Stimulated activated CD8-positive, alpha-beta memory T cell treated with anti-CD3 and anti-CD28 coated beads, Interleukin-7, amount 100 ng/mL, for 48 hours (primary cell): ENCODE measurements around the gene PLP2.

ENCODE experiments used
- DNase-seq, 2 donors: peaks; one replicate each; pipeline ENCODE4 v3.0.0-alpha.2; 2020; ENCODE audit warnings: low read depth in 1 of 2; ENCODE audit errors: extremely low read depth in 1 of 2

The PLP2 gene

DNA sequence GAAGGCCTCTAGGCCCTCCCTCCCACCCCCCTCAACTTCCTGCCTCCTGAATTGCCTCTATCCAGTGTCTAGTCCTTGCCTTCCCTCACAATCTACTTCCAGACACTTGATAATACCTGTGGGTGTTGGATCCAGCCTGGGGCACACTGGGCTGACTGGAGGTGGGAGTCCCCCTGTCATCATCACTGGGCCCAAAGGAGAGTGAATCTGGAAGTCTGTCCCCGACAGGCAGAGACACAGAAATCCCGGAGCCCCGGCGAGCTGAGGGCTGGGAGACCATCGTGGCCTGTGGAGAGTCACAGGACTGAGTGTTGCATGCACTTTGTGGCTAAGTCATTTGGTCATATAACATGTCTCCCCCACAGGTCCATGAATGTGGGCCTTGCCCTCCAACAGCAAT lies 36.7 kb downstream of the PLP2 start:
- DNase-seq = no peak

DNA sequence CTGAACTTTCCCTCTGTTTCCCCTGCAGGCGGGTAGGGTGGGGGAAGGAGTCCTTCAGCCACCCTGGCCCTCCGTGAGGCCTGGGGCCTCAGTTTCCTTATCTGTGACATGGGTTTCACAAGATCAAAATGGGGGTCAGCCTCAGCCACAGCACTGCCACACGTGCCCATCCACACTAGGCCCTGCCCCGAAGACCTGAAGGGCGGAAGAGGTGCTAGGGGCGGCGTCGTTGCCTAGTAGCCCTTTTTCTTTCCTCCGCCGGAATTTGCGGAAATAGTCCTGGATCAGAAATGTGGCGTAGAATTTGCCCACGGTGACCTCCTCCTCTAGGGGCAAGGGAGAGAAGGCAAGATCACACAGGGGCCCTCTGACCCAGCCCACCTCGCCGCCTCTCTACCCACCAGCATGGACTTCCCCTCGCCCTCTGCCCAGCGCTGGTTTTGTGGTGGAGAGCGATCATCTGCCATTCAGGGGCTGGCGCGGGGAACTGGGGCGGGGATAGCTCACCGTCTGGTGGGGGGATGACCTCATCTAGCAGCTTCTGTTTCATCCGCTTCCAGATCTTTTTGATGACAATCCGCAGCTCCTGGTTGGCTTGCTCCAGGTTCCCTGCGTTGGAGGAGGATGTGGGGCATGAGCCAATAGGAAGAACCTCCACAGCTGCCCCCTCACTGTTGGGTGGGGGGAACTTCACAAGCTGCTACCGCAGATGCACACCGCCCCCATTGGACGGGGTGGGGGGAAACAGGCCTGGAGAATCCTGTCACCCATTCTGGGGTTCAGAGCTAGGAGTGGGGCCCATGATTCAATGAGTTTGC lies 37.9 kb downstream of the PLP2 start:
- DNase-seq = no peak

DNA sequence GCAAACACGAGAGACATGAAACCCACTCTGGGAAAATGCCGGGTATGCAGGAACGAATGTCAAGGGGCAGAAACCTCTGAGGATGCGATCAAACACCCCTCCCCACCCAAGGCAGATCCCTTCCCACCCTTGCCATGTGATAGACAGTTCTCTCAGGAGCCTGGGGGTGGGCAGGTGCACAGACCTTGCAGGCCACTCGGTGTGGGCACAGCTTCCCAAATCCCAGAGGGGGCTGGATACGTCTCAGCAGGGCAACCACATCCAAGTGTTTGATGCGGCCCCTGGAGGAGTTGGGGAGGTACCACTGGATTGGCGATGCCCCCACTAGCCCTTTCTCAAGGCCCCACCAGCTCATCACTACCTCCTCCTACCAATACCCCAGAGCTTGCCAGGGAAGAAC lies 38.7 kb downstream of the PLP2 start:
- no peak for DNase-seq

DNA sequence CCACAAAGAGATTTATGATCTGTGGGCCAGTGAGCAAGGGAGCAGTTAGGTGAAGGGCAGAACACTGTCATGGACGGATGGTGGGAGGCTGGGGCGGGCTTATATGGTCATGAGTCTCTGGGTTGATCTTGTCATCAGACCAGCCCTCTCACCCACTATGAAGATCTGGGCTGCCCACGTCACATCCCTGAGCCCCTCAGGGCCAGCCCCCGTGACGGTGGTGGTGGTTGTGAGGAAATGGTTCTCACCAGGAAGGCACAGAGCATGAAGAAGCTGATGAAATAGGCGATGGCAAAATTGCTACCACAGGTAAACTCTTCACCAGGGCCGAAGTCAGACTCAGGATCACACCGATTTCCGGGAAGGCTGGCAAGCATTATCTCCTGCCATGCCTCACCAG lies 39.4 kb downstream of the PLP2 start:
- no peak for DNase-seq

DNA sequence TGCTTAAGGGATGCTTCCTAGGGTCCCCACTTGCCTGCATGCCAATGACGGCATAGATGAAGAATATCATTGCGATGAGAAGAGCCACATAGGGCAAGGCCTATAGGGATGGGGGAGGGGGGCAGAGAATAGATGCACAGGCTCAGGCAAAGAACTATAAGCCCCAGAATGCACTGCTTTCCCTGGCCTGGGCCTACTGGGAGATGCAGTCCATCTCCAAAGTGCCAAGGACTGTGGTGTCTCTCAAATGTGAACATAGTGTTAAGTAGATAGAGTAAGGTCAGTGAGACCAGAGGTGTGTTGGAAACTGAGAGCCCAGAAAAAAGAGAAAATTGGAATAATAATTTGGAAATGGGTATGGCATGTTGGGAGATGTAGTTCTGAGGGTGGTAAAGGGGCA lies 40.5 kb downstream of the PLP2 start:
- no peak for DNase-seq

DNA sequence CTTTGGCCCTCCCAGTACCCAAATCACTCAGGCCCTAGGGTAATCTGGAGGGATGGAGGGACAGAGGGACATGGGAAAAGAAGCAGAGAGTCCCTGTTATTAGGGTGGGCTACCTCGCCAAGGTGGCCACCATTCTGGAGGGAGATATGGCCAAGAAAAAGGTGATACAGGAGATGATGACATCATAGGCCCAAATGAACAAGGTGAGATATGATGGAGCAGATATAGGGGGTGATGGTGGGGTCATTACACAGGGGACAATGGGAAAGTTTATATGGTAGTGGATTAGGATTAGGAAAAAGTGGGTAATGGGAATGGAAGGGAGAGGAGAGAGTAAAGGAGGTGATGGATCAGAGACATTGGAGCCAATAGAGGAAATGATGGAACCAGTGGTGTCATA lies 41.2 kb downstream of the PLP2 start:
- DNase-seq = no peak

DNA sequence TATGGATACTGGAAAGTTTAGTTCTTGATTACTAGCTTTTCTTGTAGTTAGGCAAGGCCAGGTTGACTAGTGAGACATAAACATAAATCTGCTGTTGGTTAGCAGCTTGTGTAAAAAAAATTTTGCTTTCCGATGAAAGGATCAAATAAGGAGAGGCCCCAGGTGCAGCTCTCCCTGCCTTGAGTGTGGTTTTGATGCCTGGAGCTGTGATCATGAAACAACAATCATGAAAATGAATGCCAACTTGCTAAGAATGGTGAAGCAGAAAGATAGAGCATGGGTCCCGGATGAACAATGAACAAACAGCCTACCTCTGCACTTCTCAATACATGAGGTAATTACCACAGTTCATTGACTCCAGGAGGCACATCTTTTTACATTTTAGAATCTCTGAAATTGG lies 42.7 kb downstream of the PLP2 start:
- DNase-seq = no peak

DNA sequence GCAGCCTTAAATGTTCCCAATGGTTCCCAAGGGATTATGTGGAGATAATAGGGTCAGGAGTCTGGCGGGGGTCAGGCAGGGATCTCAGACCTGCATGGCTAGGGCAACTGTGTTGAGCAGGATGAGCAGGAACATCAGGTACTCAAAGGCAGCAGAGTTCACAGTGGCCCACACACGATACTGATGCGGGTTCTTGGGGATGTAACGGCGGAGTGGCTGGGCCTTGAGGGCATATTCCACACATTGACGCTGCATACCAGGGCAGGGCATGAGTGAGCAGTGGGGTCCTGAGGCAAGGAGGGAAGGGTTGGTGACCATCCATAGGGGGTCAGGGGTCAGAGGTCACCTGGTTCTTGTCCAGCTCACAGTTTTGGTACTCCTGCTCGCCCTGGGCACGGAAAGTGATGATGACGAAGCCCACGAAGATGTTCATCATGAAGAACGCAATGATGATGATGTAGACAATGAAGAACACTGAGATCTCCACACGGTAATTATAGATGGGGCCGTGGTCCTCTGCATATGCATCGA lies 43.4 kb downstream of the PLP2 start:
- no peak for DNase-seq

DNA sequence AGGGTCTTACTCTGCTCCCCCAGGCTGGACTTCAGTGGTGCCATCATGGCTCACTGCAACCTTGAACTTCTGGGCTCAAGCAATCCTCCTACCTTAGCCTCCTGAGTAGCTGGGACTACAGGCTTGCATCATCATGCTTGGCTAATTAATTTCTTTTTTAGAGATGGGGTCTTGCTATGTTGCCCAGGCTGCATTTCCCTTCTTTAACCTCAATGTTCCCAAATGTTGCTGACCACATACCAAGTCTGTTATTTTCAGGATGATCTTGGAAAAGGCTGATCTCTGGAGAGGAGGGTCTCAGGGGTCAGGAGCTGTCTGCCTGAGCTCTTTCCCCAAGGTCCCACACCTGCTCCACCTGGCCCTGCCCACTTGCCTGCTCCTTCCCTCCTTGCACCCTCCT lies 48.4 kb downstream of the PLP2 start:
- no peak for DNase-seq

DNA sequence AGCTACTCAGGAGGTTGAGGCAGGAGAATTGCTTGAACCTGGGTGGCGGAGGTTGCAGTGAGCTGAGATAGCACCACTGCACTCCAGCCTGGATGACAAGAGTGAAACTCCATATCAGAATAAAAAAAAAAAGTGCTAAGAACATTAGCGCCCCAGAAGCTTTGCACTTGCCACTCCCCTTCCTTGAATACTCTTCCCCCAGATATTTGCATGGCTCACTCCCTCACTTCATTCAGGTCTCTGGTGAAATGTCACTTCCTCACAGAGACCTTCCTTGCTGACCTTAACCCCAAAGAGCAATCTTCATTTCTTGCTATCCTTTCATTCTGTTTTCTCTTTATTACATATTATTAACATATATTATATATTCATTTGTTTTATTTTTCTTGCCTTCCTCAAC lies 50.2 kb downstream of the PLP2 start:
- no peak for DNase-seq
